K562 (cell line): ENCODE measurements around the gene FAM53B. TPM values are rescaled to one million over a fixed set of nuclear protein-coding genes. Genes with fewer than 3 reads are reported as not detected.

Experiments
- ATAC-seq: fragments of 200-7000 bp; cut with Tn5 transposase; 3 replicates; pipeline ENCODE4 v1.9.1; 2020; ENCODE audit warnings: moderate library complexity
- BruUV-seq: library from RNA; stranded (reverse); fragments of 400-500 nt; replicated peaks from 2 replicates; lab custom pipeline; 2021; lab: Mats Ljungman, UMichigan
- CTCF ChIA-PET: fragments of 300-600 bp; formaldehyde crosslinking; extraction: SDS; loops from one replicate; lab custom pipeline; 2021; ENCODE audit warnings: low intra/inter-chr PET ratio; lab: Yijun Ruan, JAX
- POLR2A ChIA-PET: fragments of 300-600, 350-650 bp; sonication (Branson Sonifier 250); formaldehyde crosslinking; extraction: SDS; loops from one replicate; lab custom pipeline; 2021; ENCODE audit warnings: antibody characterized with exemption, inconsistent platforms; lab: Yijun Ruan, JAX
- DNase-seq, 4 experiments: peaks; one replicate each; pipeline versions ENCODE4 v3.0.0 to v3.0.0-alpha.2; 2011 to 2018; ENCODE audit warnings: low spot score in 3 of 4, mixed read lengths in 3 of 4; ENCODE audit errors: extremely low read depth in 1 of 4
- FAIRE-seq: peaks from 2 replicates; lab custom pipeline; 2011; peaks lifted over from hg19 to GRCh38; lab: Jason Lieb, UNC
- H2AFZ ChIP-seq: 2 replicates; pipeline ENCODE4 v1.6.0; 2011; ENCODE audit warnings: low read depth, low read length, control low read depth, inconsistent platforms
- H3K27ac ChIP-seq: fragments of 200-600 bp; 3 replicates; pipeline ENCODE4 v1.8.0; 2011; ENCODE audit warnings: low read depth, mild to moderate bottlenecking, control low read depth, inconsistent platforms, low read length, moderate library complexity, mixed read lengths; ENCODE audit errors: extremely low read depth
- H3K27me3 ChIP-seq, 2 experiments: fragments of 300-600 bp in 1 of 2; 2 replicates in 1 of 2; 3 replicates in 1 of 2; pipeline versions ENCODE4 v1.6.0 to v1.8.0; 2011; ENCODE audit warnings: inconsistent platforms in 2 of 2, low read length in 2 of 2, mild to moderate bottlenecking in 1 of 2, mixed read lengths in 1 of 2, moderate library complexity in 1 of 2; ENCODE audit not compliant: control insufficient read depth in 2 of 2, insufficient read depth in 2 of 2
- H3K36me3 ChIP-seq: fragments of 300-600 bp; 3 replicates; pipeline ENCODE4 v1.8.0; 2011; ENCODE audit warnings: mild to moderate bottlenecking, low read length, inconsistent platforms; ENCODE audit not compliant: control insufficient read depth, insufficient read depth
- H3K4me1 ChIP-seq, 2 experiments: fragments of 200-600 bp in 1 of 2; replicated peaks in 1 of 2; 2 replicates in 1 of 2; 3 replicates in 1 of 2; pipeline versions ENCODE4 v1.5.1 to v1.8.0; 2011; ENCODE audit warnings: inconsistent platforms in 2 of 2, low read length in 2 of 2, mild to moderate bottlenecking in 1 of 2, mixed read lengths in 1 of 2, moderate library complexity in 1 of 2; ENCODE audit not compliant: control insufficient read depth in 2 of 2, insufficient read depth in 2 of 2
- H3K4me2 ChIP-seq: 2 replicates; pipeline ENCODE4 v1.6.1; 2011; ENCODE audit warnings: low read length, control low read depth, inconsistent platforms, mixed read lengths; ENCODE audit not compliant: insufficient read depth
- H3K4me3 ChIP-seq: fragments of 200-600 bp; sonication (generic), shearing (Covaris generic); 2 replicates; pipeline ENCODE4 v1.5.1; 2016; ENCODE audit warnings: control low read depth, inconsistent platforms
- H3K79me2 ChIP-seq: fragments of 200-600 bp; 3 replicates; pipeline ENCODE4 v1.8.0; 2011; ENCODE audit warnings: low read length, inconsistent platforms; ENCODE audit not compliant: control insufficient read depth, insufficient read depth
- H3K9ac ChIP-seq, 2 experiments: 2 replicates each; pipeline versions ENCODE4 v1.6.0 to v1.6.1; 2011; ENCODE audit warnings: low read depth in 2 of 2, low read length in 2 of 2, control low read depth in 1 of 2, inconsistent platforms in 1 of 2, mild to moderate bottlenecking in 1 of 2, mixed read lengths in 1 of 2; ENCODE audit not compliant: insufficient read depth in 1 of 2
- H3K9me1 ChIP-seq: one replicate; pipeline ENCODE4 v1.6.0; 2011; ENCODE audit warnings: inconsistent platforms, mild to moderate bottlenecking, low read length, moderate library complexity; ENCODE audit not compliant: control insufficient read depth, insufficient read depth
- H3K9me3 ChIP-seq: replicated peaks from 2 replicates; pipeline ENCODE4 v1.5.1; 2011; ENCODE audit warnings: low read depth, low read length, inconsistent platforms; ENCODE audit not compliant: control insufficient read depth, insufficient read depth
- H4K20me1 ChIP-seq: replicated peaks from 2 replicates; pipeline ENCODE4 v1.6.1; 2011; ENCODE audit warnings: low read length, inconsistent platforms, mixed read lengths; ENCODE audit not compliant: control insufficient read depth, insufficient read depth
- BMI1 ChIP-seq: fragments of 150-350 bp; IDR thresholded peaks from 2 replicates; pipeline ENCODE4 v1.6.1; 2014; ENCODE audit warnings: low read length
- DNMT1 ChIP-seq: fragments of 450-650 bp; IDR thresholded peaks from 2 replicates; pipeline ENCODE4 v1.6.1; 2016; ENCODE audit warnings: antibody characterized with exemption, mild to moderate bottlenecking
- RUNX1 ChIP-seq: sonication (generic); IDR thresholded peaks from 2 replicates; pipeline ENCODE4 v1.6.1; 2016; ENCODE audit warnings: antibody characterized with exemption, low read depth
- SMARCB1 ChIP-seq: IDR thresholded peaks from 2 replicates; pipeline ENCODE4 v1.6.1; 2011; ENCODE audit warnings: improper control_type of control experiment, low read depth; ENCODE audit not compliant: insufficient read length
- ZNF518B ChIP-seq: fragments of 250-450 bp; sonication (Bioruptor Pico); IDR thresholded peaks from 2 replicates; pipeline ENCODE4 v1.5.0; 2021; ENCODE audit warnings: mild to moderate bottlenecking, moderate library complexity
- WGBS: fragments of 100-300 bp; shearing (Covaris generic); methylation state at CpG from one replicate; pipeline ENCODE4 v1.1.6; 2016; ENCODE audit warnings: low coverage, mixed read lengths; ENCODE audit not compliant: insufficient coverage; ENCODE audit errors: missing lambda C conversion rate; 5-methylcytosine and 5-hydroxymethylcytosine counted together
- in situ Hi-C: fragments of 300-500 bp; cut with MboI; formaldehyde crosslinking; loops from 4 replicates; pipeline ENCODE4 v1.15.0; 2018; ENCODE audit warnings: inconsistent platforms, mixed read lengths
- intact Hi-C: fragments of 100-400 bp; cut with micrococcal nuclease; formaldehyde crosslinking; loops from 2 replicates; pipeline ENCODE4 v1.14.2; 2022
- polyA plus RNA-seq, 8 experiments: library from polyadenylated mRNA; depleted of rRNA in 4 of 8; stranded (reverse) in 5 of 8; unstranded in 3 of 8; fragments of >200 nt; fragmentation: Nextera tagmentation in 2 of 8; fragmentation: Illumina TruSeq in 1 of 8; extraction: Ambion mirVana in 2 of 8; extraction: Trizol in 1 of 8; gene quantifications; 2 replicates each; pipeline versions ENCODE4 v1.2.1 to v1.2.3, GENCODE V29; 2011 to 2014; ENCODE audit warnings: inconsistent platforms in 1 of 8, missing spikeins in 1 of 8
- total RNA-seq, 7 experiments: library from RNA; depleted of rRNA in 6 of 7; stranded (reverse); fragments of >200 nt in 6 of 7; fragmentation: Illumina TruSeq in 2 of 7; extraction: Trizol in 2 of 7; gene quantifications; 2 replicates each; pipeline versions ENCODE4 v1.2.1 to v1.2.3, GENCODE V29; 2011 to 2021; ENCODE audit warnings: low replicate concordance in 1 of 7
- TF ChIP-seq, protein P1 (sequence below): fragments of 450-650 bp; IDR thresholded peaks from 2 replicates; pipeline ENCODE4 v1.6.1; 2016; ENCODE audit warnings: borderline replicate concordance

FAM53B gene
- total and polyA plus RNA-seq, 9 of the 15 experiments (the other 6 are each of a cell fraction or from before 2014, with no cell fraction given) = 0.03 to 16.5 (median 5.0) TPM

GRCh38 chr10:124658591-124659242 is 85.5 kb downstream of the FAM53B start:
- TF ChIP-seq BMI1 = no peak
- TF ChIP-seq SMARCB1 = no peak
- TF ChIP-seq RUNX1 = no peak
- TF ChIP-seq ZNF518B (CRISPR knock-in tag) = no peak
- TF ChIP-seq DNMT1 = no peak
- TF ChIP-seq, protein P1, sequence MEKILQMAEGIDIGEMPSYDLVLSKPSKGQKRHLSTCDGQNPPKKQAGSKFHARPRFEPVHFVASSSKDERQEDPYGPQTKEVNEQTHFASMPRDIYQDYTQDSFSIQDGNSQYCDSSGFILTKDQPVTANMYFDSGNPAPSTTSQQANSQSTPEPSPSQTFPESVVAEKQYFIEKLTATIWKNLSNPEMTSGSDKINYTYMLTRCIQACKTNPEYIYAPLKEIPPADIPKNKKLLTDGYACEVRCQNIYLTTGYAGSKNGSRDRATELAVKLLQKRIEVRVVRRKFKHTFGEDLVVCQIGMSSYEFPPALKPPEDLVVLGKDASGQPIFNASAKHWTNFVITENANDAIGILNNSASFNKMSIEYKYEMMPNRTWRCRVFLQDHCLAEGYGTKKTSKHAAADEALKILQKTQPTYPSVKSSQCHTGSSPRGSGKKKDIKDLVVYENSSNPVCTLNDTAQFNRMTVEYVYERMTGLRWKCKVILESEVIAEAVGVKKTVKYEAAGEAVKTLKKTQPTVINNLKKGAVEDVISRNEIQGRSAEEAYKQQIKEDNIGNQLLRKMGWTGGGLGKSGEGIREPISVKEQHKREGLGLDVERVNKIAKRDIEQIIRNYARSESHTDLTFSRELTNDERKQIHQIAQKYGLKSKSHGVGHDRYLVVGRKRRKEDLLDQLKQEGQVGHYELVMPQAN = no peak
- in situ Hi-C loops (no loop called here), intact Hi-C loops (no loop called here)
- FAIRE-seq = no peak
- Histone ChIP-seq H3K27ac (no peak overlapping the region), H2AFZ (no peak overlapping the region), H4K20me1 (no peaks in the 10 kb centered on the region), H3K4me2 (no peak overlapping the region), H3K9ac (no peak overlapping the region), H3K9me3 (no peaks in the 10 kb centered on the region), H3K36me3 (peaks cover 11% of the 10 kb centered on the region; the same call in 1 of the 3 replicates), H3K4me3 (no peak overlapping the region), H3K4me1 (no peaks in the 10 kb centered on the region; a peak in 1 of 5 replicates), H3K9me1 (no peaks in the 10 kb centered on the region), H3K79me2 (no peaks in the 10 kb centered on the region; the same call in 2 of the 3 replicates), H3K27me3 (no peaks in the 10 kb centered on the region)
- no peak for ATAC-seq
- WGBS = 91% methylated on average over 3 of the region's 12 CpGs
- POLR2A ChIA-PET = interaction anchor here (0.5 to 0.6 kb wide), 2 partner anchors 9 to 1577 kb away, joined by 3 read pairs; no protein-coding TSS in a partner anchor
- CTCF ChIA-PET = no interaction called here
- no TSS peak for BruUV-seq
- DNase-seq = no peak
